Gastrocnemius medialis (tissue), 4 donors: ENCODE measurements around the gene DCAF6. TPM values are rescaled to one million over a fixed set of nuclear protein-coding genes. Genes with fewer than 3 reads are reported as not detected.

ENCODE experiments used
- ATAC-seq, 2 donors: fragments of 150-250 bp; one replicate each; pipeline ENCODE4 v1.9.1; 2016
- DNase-seq, 2 donors: peaks; one replicate each; pipeline ENCODE4 v3.0.0-alpha.2; 2019
- H3K27ac ChIP-seq, 4 donors: fragments of 200-600 bp; sonication (generic); 1 replicate in 1 of 4; 2 replicates in 3 of 4; pipeline ENCODE4 v1.5.1; 2016 to 2018; ENCODE audit warnings: mild to moderate bottlenecking in 2 of 4, moderate library complexity in 1 of 4
- H3K27me3 ChIP-seq, 3 donors: fragments of 200-600 bp; sonication (generic) in 2 of 3; 1 replicate in 1 of 3; 2 replicates in 2 of 3; pipeline versions ENCODE4 v1.5.1 to v1.6.0; 2016 to 2019; ENCODE audit warnings: mild to moderate bottlenecking in 1 of 3, moderate library complexity in 1 of 3
- H3K36me3 ChIP-seq, 2 donors: fragments of 200-600 bp; sonication (generic) in 1 of 2; one replicate each; pipeline ENCODE4 v1.5.1; 2017 to 2018
- H3K4me1 ChIP-seq, 2 donors: fragments of 200-600 bp; sonication (generic) in 1 of 2; one replicate each; pipeline ENCODE4 v1.5.1; 2016 to 2017; ENCODE audit warnings: mild to moderate bottlenecking in 2 of 2
- H3K4me3 ChIP-seq, 4 donors: fragments of 200-600 bp; sonication (generic) in 3 of 4; 1 replicate in 1 of 4; 2 replicates in 3 of 4; pipeline ENCODE4 v1.5.1; 2016 to 2019; ENCODE audit warnings: mild to moderate bottlenecking in 2 of 4
- H3K9me3 ChIP-seq, 3 donors: fragments of 200-600 bp; sonication (generic) in 2 of 3; 1 replicate in 1 of 3; 2 replicates in 2 of 3; pipeline ENCODE4 v1.5.1; 2016 to 2019
- CTCF ChIP-seq, 5 experiments: fragments of 450-650 bp in 3 of 5; fragments of 200-600 bp in 2 of 5; sonication (generic) in 2 of 5; IDR thresholded peaks in 4 of 5; conservative IDR thresholded peaks in 1 of 5; 1 replicate in 4 of 5; 2 replicates in 1 of 5; pipeline ENCODE4 v1.5.1; 2016 to 2019; ENCODE audit warnings: antibody characterized with exemption in 5 of 5, mild to moderate bottlenecking in 3 of 5, moderate library complexity in 3 of 5
- POLR2A ChIP-seq, 2 donors: fragments of 450-650 bp; IDR thresholded peaks; one replicate each; pipeline ENCODE4 v1.6.1; 2017; ENCODE audit warnings: antibody characterized with exemption in 2 of 2, mild to moderate bottlenecking in 2 of 2, moderate library complexity in 2 of 2
- in situ Hi-C, 4 donors: fragments of 200-750 bp; cut with MboI; loops; one replicate each; pipeline versions ENCODE4 v1.15.0 to v1.8.0; 2017; ENCODE audit warnings: low sequenced_read_pairs in 4 of 4
- intact Hi-C: fragments of 100-400 bp; cut with DNase I; formaldehyde crosslinking; loops from one replicate; pipeline ENCODE4 v1.15.1; 2023; ENCODE audit warnings: low total_unique reads
- total RNA-seq, 4 donors: library from RNA; depleted of rRNA; stranded (reverse); fragments of >200 nt; gene quantifications; one replicate each; pipeline versions ENCODE4 v1.1.0 to v1.2.3, GENCODE V29; 2016

Gene DCAF6
- total RNA-seq, 4 donors from 2014 or later = 365 to 466 (median 389) TPM

DNA sequence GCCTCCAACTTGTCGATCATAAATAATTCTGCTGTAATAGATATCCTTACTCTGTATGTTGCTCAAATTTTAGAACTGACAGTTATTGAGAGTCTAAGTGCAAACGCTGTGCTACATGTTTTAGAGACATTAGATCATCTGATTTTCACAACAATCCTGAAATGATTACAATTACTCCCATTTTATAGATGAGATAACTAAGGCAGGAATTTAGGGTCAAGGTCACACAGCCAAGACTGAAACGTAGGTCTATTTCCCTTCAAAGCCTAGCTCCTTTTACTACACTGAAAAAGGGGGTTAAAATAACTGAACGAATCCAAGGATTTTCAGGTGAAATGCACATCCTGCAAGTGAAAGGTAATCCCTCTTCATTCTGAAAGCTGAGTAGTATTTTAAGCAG, 2.7 kb upstream of the DCAF6 start:
- intact Hi-C loops (loop anchor here (10.0 kb wide), 3 partner anchors 379 to 829 kb away; partner anchors contain the start of gene CREG1), in situ Hi-C loops (loop anchor here in 2 of 4 donors (25.0 kb wide), 3 partner anchors 221 to 1554 kb away; partner anchors contain the start of genes ATP1B1 (in 1 of the 2), MPZL1 (in 1 of the 2) and SLC19A2 (in 1 of the 2))
- DNase-seq (no peak), ATAC-seq (no peak)
- H3K36me3 ChIP-seq = no peaks in the 10 kb centered on the region
- no peak for TF ChIP-seq CTCF (IDR thresholded peaks at IDR 0.05 in 4 of 5, conservative IDR thresholded peaks at IDR 0.05 in 1 of 5)
- no peak for TF ChIP-seq POLR2A (IDR thresholded peaks at IDR 0.05)
- H3K4me3 ChIP-seq = peak overlapping the region; percentile 69 to 94 (median 84)
- no peaks in the 10 kb centered on the region for H3K9me3 ChIP-seq
- H3K27ac ChIP-seq = peak overlapping the region; percentile 94 to 99 (median 98)
- no peaks in the 10 kb centered on the region for H3K27me3 ChIP-seq
- peaks cover 46 to 64% of the 10 kb centered on the region in 2 donors for H3K4me1 ChIP-seq

DNA sequence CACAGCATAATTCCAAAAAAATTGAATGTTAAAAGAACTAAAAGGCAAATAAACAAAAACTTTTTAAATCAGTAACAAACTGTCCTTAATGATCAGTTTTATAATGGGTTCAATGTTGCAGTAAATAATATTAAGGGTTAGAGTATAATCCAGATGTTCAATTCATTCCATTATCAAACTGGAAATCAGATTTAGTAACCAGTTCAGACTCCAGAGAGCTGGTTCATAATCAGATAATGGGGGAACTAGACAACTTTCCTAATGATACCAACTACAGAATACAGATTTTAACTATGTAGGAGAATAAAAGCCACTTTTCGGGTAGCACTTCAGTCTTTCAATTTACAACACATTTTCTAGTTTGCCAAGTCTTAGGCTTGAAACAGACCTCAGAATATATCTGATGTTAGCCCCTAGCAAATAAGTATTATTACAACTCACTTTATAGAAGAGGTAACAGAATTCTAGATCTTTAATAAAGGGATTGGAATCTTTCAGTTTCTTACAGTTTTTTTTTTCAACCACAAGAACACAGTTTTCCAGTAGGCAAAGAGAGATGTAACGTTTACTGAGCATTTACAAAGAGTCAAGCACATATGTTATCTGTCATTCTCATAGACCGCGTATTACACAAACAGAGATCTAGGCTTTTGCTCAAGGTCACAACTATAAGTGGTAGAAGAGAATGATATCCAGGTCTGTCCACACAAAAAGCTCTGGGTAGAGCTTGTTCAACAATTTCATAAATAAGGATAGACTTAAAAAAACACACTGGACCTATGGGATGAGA, 1.9 kb upstream of the DCAF6 start:
- Histone ChIP-seq H3K27me3 (no peaks in the 10 kb centered on the region), H3K4me1 (peaks cover 54 to 60% of the 10 kb centered on the region in 2 donors), H3K27ac (peak overlapping the region; percentile 94 to 99 (median 98)), H3K4me3 (peak overlapping the region; percentile 69 to 94 (median 84)), H3K9me3 (no peaks in the 10 kb centered on the region), H3K36me3 (no peaks in the 10 kb centered on the region)
- in situ Hi-C loops (loop anchor here in 2 of 4 donors (25.0 kb wide), 3 partner anchors 222 to 1553 kb away; partner anchors contain the start of genes ATP1B1 (in 1 of the 2), MPZL1 (in 1 of the 2) and SLC19A2 (in 1 of the 2)), intact Hi-C loops (loop anchor here (5.0 to 10.0 kb wide), 7 partner anchors 112 to 1553 kb away; partner anchors contain the start of genes CREG1, POU2F1 and SLC19A2)
- ATAC-seq = no peak
- DNase-seq = no peak
- TF ChIP-seq CTCF (IDR thresholded peaks at IDR 0.05 in 4 of 5, conservative IDR thresholded peaks at IDR 0.05 in 1 of 5) (no peak), POLR2A (IDR thresholded peaks at IDR 0.05) (peak in 1 of 2 donors; percentile 9)

DNA sequence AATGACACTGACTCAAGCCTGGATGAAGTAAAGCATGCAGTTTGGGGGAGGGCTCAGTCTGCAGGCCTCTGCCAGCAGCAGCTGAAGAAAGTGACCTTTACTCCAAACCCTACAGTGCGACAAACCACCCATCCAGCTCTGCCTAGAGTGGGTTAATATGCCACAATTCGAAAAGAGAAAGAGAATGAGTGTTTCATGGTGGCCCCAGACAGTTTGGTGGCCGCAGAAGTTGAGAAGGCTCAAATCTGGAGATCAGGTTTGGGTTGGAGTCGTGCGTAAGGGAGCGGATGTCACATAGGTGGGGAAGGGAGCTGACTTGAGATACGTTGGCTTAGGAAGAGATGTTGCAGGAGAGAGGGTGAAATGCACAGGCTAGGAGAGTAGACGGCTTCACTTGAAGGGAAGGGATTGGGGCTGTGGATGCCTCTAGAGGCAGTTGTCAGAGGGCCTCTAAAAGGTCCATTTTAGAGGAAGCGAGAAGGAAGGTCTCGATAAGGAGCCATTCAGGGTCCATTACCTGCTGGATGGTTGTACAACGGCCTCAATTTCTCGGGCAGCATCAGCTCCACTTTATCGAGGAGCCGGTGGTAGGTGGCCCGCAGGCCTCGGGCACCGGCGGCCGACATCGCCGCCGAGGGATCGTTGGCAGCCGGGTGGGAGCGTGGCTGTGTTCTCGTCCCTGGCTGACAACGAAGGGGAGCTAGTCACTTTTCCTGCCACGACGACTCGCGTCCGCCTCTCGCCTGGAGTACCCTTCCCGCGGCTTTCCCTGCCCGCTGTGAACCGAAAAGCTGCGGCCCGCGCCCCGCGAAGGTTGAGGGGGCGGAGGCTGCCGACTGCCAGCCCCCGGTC, 1.0 kb upstream of the DCAF6 start:
- Histone ChIP-seq H3K36me3 (no peaks in the 10 kb centered on the region), H3K4me3 (peak overlapping the region; percentile 69 to 94 (median 84)), H3K27ac (peak overlapping the region; percentile 94 to 99 (median 98)), H3K4me1 (peaks cover 47 to 52% of the 10 kb centered on the region in 2 donors), H3K27me3 (no peaks in the 10 kb centered on the region), H3K9me3 (no peaks in the 10 kb centered on the region)
- intact Hi-C loops (loop anchor here (2.0 to 10.0 kb wide), 9 partner anchors 113 to 1552 kb away; partner anchors contain the start of genes CREG1, POU2F1 and SLC19A2), in situ Hi-C loops (loop anchor here in 2 of 4 donors (25.0 kb wide), 3 partner anchors 223 to 1552 kb away; partner anchors contain the start of genes ATP1B1 (in 1 of the 2), MPZL1 (in 1 of the 2) and SLC19A2 (in 1 of the 2))
- ATAC-seq = peak; percentile 22 to 29
- TF ChIP-seq POLR2A (IDR thresholded peaks at IDR 0.05) (peak; percentile 87 to 88), CTCF (IDR thresholded peaks at IDR 0.05 in 4 of 5, conservative IDR thresholded peaks at IDR 0.05 in 1 of 5) (no peak)
- DNase-seq = no peak
